ENCODE data around the gene KRT17.
"Not testable (repeated sequence)": the region's sequence is repeated elsewhere in the genome, so short reads cannot be mapped to it uniquely, and the experiment has no call there.

The KRT17 gene

GRCh38 chr17:41582061-41582968, 42.1 kb downstream of the KRT17 start:
- not testable (repeated sequence) for DNase-seq; H2BK5ac ChIP-seq (ENCODE audit: low read depth, low read length, poor library complexity, severe bottlenecking); H3K9ac ChIP-seq (ENCODE audit: low read length)

DNA sequence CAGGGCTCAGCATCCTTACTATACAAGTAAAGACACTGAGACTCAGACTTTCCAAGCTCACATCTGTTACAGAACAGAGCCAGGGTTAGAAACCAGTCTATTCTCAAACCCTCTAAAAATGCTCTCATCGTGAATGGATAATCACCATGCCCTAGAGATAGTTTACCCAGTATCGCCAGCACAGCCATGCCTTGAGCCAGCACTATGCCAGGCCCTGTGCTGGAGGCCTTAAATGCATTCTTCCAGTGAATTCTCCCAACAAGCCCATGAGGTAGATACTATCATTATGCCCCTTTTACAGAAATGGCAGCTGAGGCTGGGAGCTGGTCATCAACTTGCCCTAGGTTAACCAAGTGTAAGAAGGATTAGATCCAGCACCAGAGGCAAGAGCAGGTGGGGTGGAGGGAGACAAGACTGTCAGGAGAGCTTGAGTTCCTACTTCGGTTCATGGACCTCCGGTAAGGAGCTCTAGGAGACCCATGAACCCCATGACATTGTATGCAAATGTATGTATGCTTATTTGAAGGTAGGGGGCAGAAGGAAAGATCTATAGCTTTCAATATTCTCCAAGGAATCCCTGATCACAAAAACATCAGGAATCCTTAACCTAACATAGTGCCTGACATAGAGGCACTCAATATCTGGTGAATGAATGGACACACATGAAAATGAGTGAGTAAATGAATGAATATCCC, 42.9 kb downstream of the KRT17 start:
- Histone ChIP-seq H3K4me1 (ENCODE audit: control insufficient read depth, insufficient read depth, low read depth, low read length) (peaks cover 10% of the 10 kb centered on the region), H3K4me2 (ENCODE audit: low read length, poor library complexity, severe bottlenecking) (no peak overlapping the region), H3K9ac (ENCODE audit: low read length) (no peak overlapping the region), H3K23ac (ENCODE audit: low read length in 2 of 2) (no peak overlapping the region), H2AFZ (ENCODE audit: low read depth, low read length) (no peak overlapping the region), H2BK120ac (ENCODE audit: low read depth, low read length) (no peak overlapping the region), H3K9me3 (ENCODE audit: control insufficient read depth, low read length) (no peaks in the 10 kb centered on the region), H3K36me3 (ENCODE audit: control insufficient read depth in 1 of 2, insufficient read depth in 2 of 2, low read depth in 1 of 2, low read length in 2 of 2) (no peaks in the 10 kb centered on the region), H3K14ac (ENCODE audit: low read length in 2 of 2) (no peak overlapping the region), H3K18ac (ENCODE audit: low read depth in 1 of 2, low read length in 2 of 2) (no peak overlapping the region), H3K27ac (ENCODE audit: low read length, poor library complexity, severe bottlenecking) (no peak overlapping the region), H4K91ac (ENCODE audit: low read length) (no peak overlapping the region), H2BK12ac (ENCODE audit: low read length in 2 of 2) (no peak overlapping the region), H3K4me3 (ENCODE audit: insufficient read depth in 1 of 2, low read depth in 1 of 2, low read length in 2 of 2) (no peak overlapping the region), H3K4ac (ENCODE audit: low read depth in 1 of 2, low read length in 2 of 2) (no peak overlapping the region), H2BK15ac (ENCODE audit: low read depth, poor library complexity, severe bottlenecking) (no peak overlapping the region), H3K27me3 (ENCODE audit: control insufficient read depth in 1 of 2, insufficient read depth in 1 of 2, low read length in 2 of 2) (peaks cover 20 to 67% of the 10 kb centered on the region in 2 experiments), H2AK5ac (ENCODE audit: low read length, severe bottlenecking) (no peak overlapping the region), H3K79me1 (replicated peaks; ENCODE audit: low read length, poor library complexity, severe bottlenecking) (no peaks in the 10 kb centered on the region), H4K8ac (ENCODE audit: low read length) (no peak overlapping the region), H2BK5ac (ENCODE audit: low read depth, low read length, poor library complexity, severe bottlenecking) (no peak overlapping the region)
- 92% methylated on average over 4 of the region's 4 CpGs for WGBS
- no peak for DNase-seq

More at GRCh38 chr17:41582061-41582968, 42.1 kb downstream of the KRT17 start:
- not testable (repeated sequence) for H3K4me2 ChIP-seq (ENCODE audit: low read length, poor library complexity, severe bottlenecking); H2BK12ac ChIP-seq (ENCODE audit: low read length in 2 of 2); H3K36me3 ChIP-seq (ENCODE audit: control insufficient read depth in 1 of 2, insufficient read depth in 2 of 2, low read depth in 1 of 2, low read length in 2 of 2); H3K9me3 ChIP-seq (ENCODE audit: control insufficient read depth, low read length); H3K4me3 ChIP-seq (ENCODE audit: insufficient read depth in 1 of 2, low read depth in 1 of 2, low read length in 2 of 2); H3K18ac ChIP-seq (ENCODE audit: low read depth in 1 of 2, low read length in 2 of 2); H3K4me1 ChIP-seq (ENCODE audit: control insufficient read depth, insufficient read depth, low read depth, low read length); H3K27ac ChIP-seq (ENCODE audit: low read length, poor library complexity, severe bottlenecking); H3K23ac ChIP-seq (ENCODE audit: low read length in 2 of 2); H2AFZ ChIP-seq (ENCODE audit: low read depth, low read length); H3K4ac ChIP-seq (ENCODE audit: low read depth in 1 of 2, low read length in 2 of 2); H2AK5ac ChIP-seq (ENCODE audit: low read length, severe bottlenecking); H4K91ac ChIP-seq (ENCODE audit: low read length); H4K8ac ChIP-seq (ENCODE audit: low read length); H3K79me1 ChIP-seq (replicated peaks; ENCODE audit: low read length, poor library complexity, severe bottlenecking); H2BK120ac ChIP-seq (ENCODE audit: low read depth, low read length); H3K14ac ChIP-seq (ENCODE audit: low read length in 2 of 2); H2BK15ac ChIP-seq (ENCODE audit: low read depth, poor library complexity, severe bottlenecking)
- WGBS, result 88% methylated on average over 9 of the region's 13 CpGs
- H3K27me3 ChIP-seq (ENCODE audit: control insufficient read depth in 1 of 2, insufficient read depth in 1 of 2, low read length in 2 of 2), result peaks cover 16 to 62% of the 10 kb centered on the region in 2 experiments

GRCh38 chr17:41580687-41581365, 43.5 kb downstream of the KRT17 start:
- H3K23ac ChIP-seq (ENCODE audit: low read length in 2 of 2), result no peak overlapping the region
- 41% methylated on average over 1 of the region's 1 CpG for WGBS

GRCh38 chr17:41580244-41580575, 44.2 kb downstream of the KRT17 start:
- H3K4me1 ChIP-seq (ENCODE audit: control insufficient read depth, insufficient read depth, low read depth, low read length), result peaks cover 10% of the 10 kb centered on the region
- 68% methylated on average over 2 of the region's 2 CpGs for WGBS
- H3K4me3 ChIP-seq (ENCODE audit: insufficient read depth in 1 of 2, low read depth in 1 of 2, low read length in 2 of 2), result no peak overlapping the region

More at GRCh38 chr17:41580687-41581365, 43.5 kb downstream of the KRT17 start:
- no peak overlapping the region for H2BK12ac ChIP-seq (ENCODE audit: low read length in 2 of 2)
- H4K91ac ChIP-seq (ENCODE audit: low read length), result no peak overlapping the region
- H2BK120ac ChIP-seq (ENCODE audit: low read depth, low read length), result no peak overlapping the region
- H3K4ac ChIP-seq (ENCODE audit: low read depth in 1 of 2, low read length in 2 of 2), result no peak overlapping the region
- no peak overlapping the region for H2AFZ ChIP-seq (ENCODE audit: low read depth, low read length)
- H3K9me3 ChIP-seq (ENCODE audit: control insufficient read depth, low read length), result no peaks in the 10 kb centered on the region
- H3K4me3 ChIP-seq (ENCODE audit: insufficient read depth in 1 of 2, low read depth in 1 of 2, low read length in 2 of 2), result no peak overlapping the region
- H2BK5ac ChIP-seq (ENCODE audit: low read depth, low read length, poor library complexity, severe bottlenecking), result no peak overlapping the region
- H3K9ac ChIP-seq (ENCODE audit: low read length), result no peak overlapping the region
- no peaks in the 10 kb centered on the region for H3K36me3 ChIP-seq (ENCODE audit: control insufficient read depth in 1 of 2, insufficient read depth in 2 of 2, low read depth in 1 of 2, low read length in 2 of 2)
- no peak overlapping the region for H2AK5ac ChIP-seq (ENCODE audit: low read length, severe bottlenecking)
- H2BK15ac ChIP-seq (ENCODE audit: low read depth, poor library complexity, severe bottlenecking), result no peak overlapping the region
- peaks cover 24 to 70% of the 10 kb centered on the region in 2 experiments for H3K27me3 ChIP-seq (ENCODE audit: control insufficient read depth in 1 of 2, insufficient read depth in 1 of 2, low read length in 2 of 2)
- no peaks in the 10 kb centered on the region for H3K79me1 ChIP-seq (replicated peaks; ENCODE audit: low read length, poor library complexity, severe bottlenecking)
- H3K14ac ChIP-seq (ENCODE audit: low read length in 2 of 2), result no peak overlapping the region
- H3K18ac ChIP-seq (ENCODE audit: low read depth in 1 of 2, low read length in 2 of 2), result no peak overlapping the region
- H3K27ac ChIP-seq (ENCODE audit: low read length, poor library complexity, severe bottlenecking), result no peak overlapping the region
- H4K8ac ChIP-seq (ENCODE audit: low read length), result no peak overlapping the region
- H3K4me2 ChIP-seq (ENCODE audit: low read length, poor library complexity, severe bottlenecking), result no peak overlapping the region
- no peak for DNase-seq
- peaks cover 10% of the 10 kb centered on the region for H3K4me1 ChIP-seq (ENCODE audit: control insufficient read depth, insufficient read depth, low read depth, low read length)

More at GRCh38 chr17:41580244-41580575, 44.2 kb downstream of the KRT17 start:
- H3K79me1 ChIP-seq (replicated peaks; ENCODE audit: low read length, poor library complexity, severe bottlenecking), result no peaks in the 10 kb centered on the region
- no peak overlapping the region for H3K9ac ChIP-seq (ENCODE audit: low read length)
- H2BK120ac ChIP-seq (ENCODE audit: low read depth, low read length), result no peak overlapping the region
- no peak overlapping the region for H3K27ac ChIP-seq (ENCODE audit: low read length, poor library complexity, severe bottlenecking)
- no peak overlapping the region for H3K18ac ChIP-seq (ENCODE audit: low read depth in 1 of 2, low read length in 2 of 2)
- no peak overlapping the region for H3K14ac ChIP-seq (ENCODE audit: low read length in 2 of 2)
- no peak overlapping the region for H3K23ac ChIP-seq (ENCODE audit: low read length in 2 of 2)
- H3K4ac ChIP-seq (ENCODE audit: low read depth in 1 of 2, low read length in 2 of 2), result no peak overlapping the region
- no peak overlapping the region for H2BK5ac ChIP-seq (ENCODE audit: low read depth, low read length, poor library complexity, severe bottlenecking)
- no peak overlapping the region for H4K8ac ChIP-seq (ENCODE audit: low read length)
- no peak overlapping the region for H2AFZ ChIP-seq (ENCODE audit: low read depth, low read length)
- peaks cover 24 to 69% of the 10 kb centered on the region in 2 experiments for H3K27me3 ChIP-seq (ENCODE audit: control insufficient read depth in 1 of 2, insufficient read depth in 1 of 2, low read length in 2 of 2)
- H3K9me3 ChIP-seq (ENCODE audit: control insufficient read depth, low read length), result no peaks in the 10 kb centered on the region
- H2AK5ac ChIP-seq (ENCODE audit: low read length, severe bottlenecking), result no peak overlapping the region
- H2BK12ac ChIP-seq (ENCODE audit: low read length in 2 of 2), result no peak overlapping the region
- no peak overlapping the region for H2BK15ac ChIP-seq (ENCODE audit: low read depth, poor library complexity, severe bottlenecking)
- H3K4me2 ChIP-seq (ENCODE audit: low read length, poor library complexity, severe bottlenecking), result no peak overlapping the region
- no peaks in the 10 kb centered on the region for H3K36me3 ChIP-seq (ENCODE audit: control insufficient read depth in 1 of 2, insufficient read depth in 2 of 2, low read depth in 1 of 2, low read length in 2 of 2)
- no peak for DNase-seq
- H4K91ac ChIP-seq (ENCODE audit: low read length), result no peak overlapping the region

All from mesenchymal stem cell (in vitro differentiated cells and primary cell).